HepG2 (cell line): ENCODE data around the gene TRAF3. TPM values are rescaled to one million over a fixed set of nuclear protein-coding genes. Genes with fewer than 3 reads are reported as not detected.

Experiments used
- DNMT1 ChIP-seq: sonication (generic); formaldehyde crosslinking; IDR thresholded peaks from 2 replicates; pipeline ENCODE4 v1.5.1; 2020; ENCODE audit warnings: mild to moderate bottlenecking, missing genetic modification reagents
- ETS1 ChIP-seq: sonication (generic); formaldehyde crosslinking; IDR thresholded peaks from 2 replicates; pipeline ENCODE4 v1.4.0; 2020; ENCODE audit warnings: missing genetic modification reagents
- IKZF5 ChIP-seq: IDR thresholded peaks from 2 replicates; pipeline ENCODE4 v1.6.1; 2018; ENCODE audit warnings: missing genetic modification reagents, mild to moderate bottlenecking, missing compliant biosample characterization
- KDM1A ChIP-seq: IDR thresholded peaks from 2 replicates; pipeline ENCODE4 v1.6.1; 2016; ENCODE audit warnings: missing compliant biosample characterization
- MAF1 ChIP-seq: sonication (generic); formaldehyde crosslinking; IDR thresholded peaks from 2 replicates; pipeline ENCODE4 v1.5.0; 2020; ENCODE audit warnings: missing genetic modification reagents, borderline replicate concordance
- MBNL3 ChIP-seq: fragments of 250-450 bp; sonication (Bioruptor Pico); conservative IDR thresholded peaks from 2 replicates; pipeline ENCODE4 v1.8.0; 2022; ENCODE audit warnings: mild to moderate bottlenecking, inconsistent platforms
- MIER2 ChIP-seq: IDR thresholded peaks from 2 replicates; pipeline ENCODE4 v1.6.1; 2016; ENCODE audit warnings: missing biosample characterization, missing genetic modification reagents
- PRPF4 ChIP-seq: fragments of 200-400 bp; formaldehyde crosslinking; IDR thresholded peaks from 2 replicates; pipeline ENCODE4 v1.6.1; 2016; ENCODE audit warnings: low read length, low read depth; ENCODE audit not compliant: poor library complexity, severe bottlenecking
- SKIL ChIP-seq: sonication (generic); formaldehyde crosslinking; IDR thresholded peaks from 2 replicates; pipeline ENCODE4 v1.8.0; 2022; ENCODE audit warnings: missing genetic modification reagents, mild to moderate bottlenecking, moderate library complexity, borderline replicate concordance
- SOX13 ChIP-seq, 3 experiments: fragments of 450-650 bp in 1 of 3; sonication (generic) in 1 of 3; formaldehyde crosslinking in 1 of 3; IDR thresholded peaks in 2 of 3; conservative IDR thresholded peaks in 1 of 3; 2 replicates each; pipeline versions ENCODE4 v1.5.0 to v1.6.1; 2016 to 2020; ENCODE audit warnings: antibody characterized with exemption in 1 of 3, mild to moderate bottlenecking in 1 of 3, missing compliant biosample characterization in 1 of 3, missing genetic modification reagents in 1 of 3, moderate library complexity in 1 of 3
- YY1 ChIP-seq: IDR thresholded peaks from 2 replicates; pipeline ENCODE4 v1.6.1; 2011; ENCODE audit warnings: low read length, low read depth, moderate library complexity, mild to moderate bottlenecking; ENCODE audit not compliant: insufficient read depth, insufficient replicate concordance
- ZBTB1 ChIP-seq: sonication (generic); formaldehyde crosslinking; IDR thresholded peaks from 2 replicates; pipeline ENCODE4 v1.4.0; 2020; ENCODE audit warnings: missing genetic modification reagents, borderline replicate concordance
- ZBTB10 ChIP-seq: sonication (generic); formaldehyde crosslinking; IDR thresholded peaks from 2 replicates; pipeline ENCODE4 v1.4.0; 2020; ENCODE audit warnings: missing genetic modification reagents, borderline replicate concordance
- ZBTB38 ChIP-seq: sonication (generic); formaldehyde crosslinking; IDR thresholded peaks from 2 replicates; pipeline ENCODE4 v1.5.1; 2020; ENCODE audit warnings: mild to moderate bottlenecking, missing genetic modification reagents
- ZBTB43 ChIP-seq: sonication (generic); formaldehyde crosslinking; conservative IDR thresholded peaks from 2 replicates; pipeline ENCODE4 v1.4.0; 2020; ENCODE audit warnings: missing genetic modification reagents
- ZNF326 ChIP-seq: sonication (generic); formaldehyde crosslinking; IDR thresholded peaks from 2 replicates; pipeline ENCODE4 v1.4.0; 2020; ENCODE audit warnings: missing genetic modification reagents, borderline replicate concordance
- ZNF383 ChIP-seq: sonication (generic); formaldehyde crosslinking; IDR thresholded peaks from 2 replicates; pipeline ENCODE4 v1.4.0; 2020; ENCODE audit warnings: missing genetic modification reagents, mild to moderate bottlenecking, borderline replicate concordance
- ZNF619 ChIP-seq: sonication (generic); formaldehyde crosslinking; IDR thresholded peaks from 2 replicates; pipeline ENCODE4 v1.4.0; 2020; ENCODE audit warnings: mild to moderate bottlenecking, missing genetic modification reagents
- ZNF7 ChIP-seq: IDR thresholded peaks from 2 replicates; pipeline ENCODE4 v1.6.1; 2016; ENCODE audit warnings: missing biosample characterization, missing genetic modification reagents
- ZNF83 ChIP-seq: sonication (generic); formaldehyde crosslinking; IDR thresholded peaks from 2 replicates; pipeline ENCODE4 v1.4.0; 2020; ENCODE audit warnings: missing genetic modification reagents, mild to moderate bottlenecking, borderline replicate concordance
- polyA plus RNA-seq, 8 experiments: library from polyadenylated mRNA; depleted of rRNA in 3 of 8; stranded (reverse) in 7 of 8; unstranded in 1 of 8; fragments of >200 nt; fragmentation: Illumina TruSeq in 4 of 8; extraction: Trizol in 4 of 8; gene quantifications; 2 replicates each; pipeline versions ENCODE4 v1.2.1 to v1.2.3, GENCODE V29; 2011 to 2016; ENCODE audit warnings: low read depth in 4 of 8, missing spikeins in 1 of 8, mixed read lengths in 1 of 8; ENCODE audit not compliant: insufficient read depth in 1 of 8
- total RNA-seq, 5 experiments: library from RNA; depleted of rRNA; stranded (reverse); fragments of >200 nt; fragmentation: Illumina TruSeq; extraction: Trizol; gene quantifications; 2 replicates each; pipeline ENCODE4 v1.2.3, GENCODE V29; 2016; ENCODE audit warnings: low read depth in 1 of 5

Gene TRAF3
- total and polyA plus RNA-seq, 2 of the 13 experiments (the other 11 are each of a cell fraction or from before 2014, with no cell fraction given), result 6.9 to 12.2 TPM

- TF ChIP-seq IKZF5 (peak; percentile 82; the same call in 1 of the 2 replicates), ZNF7 (no peak), MIER2 (no peak), SKIL (CRISPR knock-in tag) (peak; percentile 58; the same call in 1 of the 2 replicates), MBNL3 (CRISPR knock-in tag) (no peak), ZBTB1 (CRISPR knock-in tag) (no peak), ETS1 (CRISPR knock-in tag) (no peak), KDM1A (no peak), ZNF619 (CRISPR knock-in tag) (peak; percentile 76), ZNF326 (no peak), SOX13 (IDR thresholded peaks at IDR 0.05) (0 out of 2 replicates have a peak, but pooled peaks have one; percentile 31), SOX13 (CRISPR knock-in tag; conservative IDR thresholded peaks at IDR 0.05 in 1 of 2, IDR thresholded peaks at IDR 0.05 in 1 of 2) (0 out of 4 replicates have a peak, but pooled peaks of 1 of the 2 experiments have one; percentile 45), ZBTB43 (CRISPR knock-in tag) (no peak), YY1 (peak; percentile 58), DNMT1 (CRISPR knock-in tag) (peak; percentile 48; the same call in 1 of the 2 replicates), ZBTB10 (CRISPR knock-in tag) (no peak), PRPF4 (no peak), ZNF83 (CRISPR knock-in tag) (no peak), ZBTB38 (CRISPR knock-in tag) (peak; percentile 62), ZNF383 (CRISPR knock-in tag) (no peak), MAF1 (CRISPR knock-in tag) (peak; percentile 72; the same call in 1 of the 2 replicates)
Observed at GRCh38 chr14:102922490-102923200, 145.4 kb downstream of the TRAF3 start, which contains the start of gene AMN (continued).
